GM18907 (cell line): Measurements from ENCODE around the gene MOAP1.
A peak's percentile ranks its signal among the peaks of the same experiment; 100 is the strongest.
"Not testable (repeated sequence)": the region's sequence is repeated elsewhere in the genome, so short reads cannot be mapped to it uniquely, and the experiment has no call there.

Experiments used
- ATAC-seq: cut with Tn5 transposase; IDR thresholded peaks from one replicate; pipeline ENCODE4 v1.9.1; 2021; ENCODE audit warnings: mild to moderate bottlenecking, moderate library complexity; ENCODE audit not compliant: unreplicated experiment

The MOAP1 gene

DNA sequence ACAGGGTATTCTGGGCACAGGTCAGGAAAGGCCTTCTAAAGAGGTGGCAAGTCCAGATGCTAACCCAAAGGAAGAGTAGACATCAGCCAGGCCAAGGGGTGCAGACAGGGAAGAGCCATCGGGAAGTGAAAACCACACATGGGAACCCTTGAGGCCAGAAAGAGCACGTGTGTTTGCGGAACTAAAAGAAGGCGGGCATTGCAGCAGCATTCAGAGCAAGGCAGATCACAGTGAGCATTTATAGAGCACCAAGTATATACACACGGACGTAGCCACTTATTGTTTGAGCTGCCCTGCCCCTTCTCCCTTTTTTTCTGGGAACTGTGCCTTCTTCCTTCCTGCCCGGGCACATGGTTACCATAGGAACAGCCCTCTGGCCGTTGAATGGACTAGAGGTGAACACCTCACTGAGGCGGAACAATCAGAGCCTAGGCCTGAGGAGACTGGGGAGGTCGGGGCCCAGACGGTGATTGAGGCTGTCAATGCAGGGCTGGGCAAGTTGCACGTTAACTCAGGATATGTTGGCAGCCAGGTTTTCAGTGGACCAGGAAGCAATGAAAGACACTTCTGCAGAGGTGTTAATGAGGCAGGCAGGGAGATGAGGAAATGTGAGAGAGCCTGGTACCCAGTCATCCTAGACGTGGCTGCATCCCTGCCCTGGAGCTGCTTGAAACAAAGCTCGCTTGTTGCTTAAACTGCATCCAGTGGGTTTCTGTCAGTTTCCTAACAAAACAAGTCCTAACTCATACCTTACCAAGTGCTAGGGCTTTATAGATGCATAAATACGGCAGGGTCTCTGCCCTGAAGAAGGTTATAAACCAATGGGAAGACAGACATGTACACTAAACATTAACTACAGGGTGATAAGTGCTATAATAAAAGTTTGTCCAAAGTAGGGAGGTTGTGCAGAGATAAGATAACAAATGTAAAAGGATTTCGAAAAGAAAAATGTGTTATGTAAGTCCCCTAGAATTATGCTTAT is 34.2 kb downstream of the MOAP1 start:
- no peak for ATAC-seq

DNA sequence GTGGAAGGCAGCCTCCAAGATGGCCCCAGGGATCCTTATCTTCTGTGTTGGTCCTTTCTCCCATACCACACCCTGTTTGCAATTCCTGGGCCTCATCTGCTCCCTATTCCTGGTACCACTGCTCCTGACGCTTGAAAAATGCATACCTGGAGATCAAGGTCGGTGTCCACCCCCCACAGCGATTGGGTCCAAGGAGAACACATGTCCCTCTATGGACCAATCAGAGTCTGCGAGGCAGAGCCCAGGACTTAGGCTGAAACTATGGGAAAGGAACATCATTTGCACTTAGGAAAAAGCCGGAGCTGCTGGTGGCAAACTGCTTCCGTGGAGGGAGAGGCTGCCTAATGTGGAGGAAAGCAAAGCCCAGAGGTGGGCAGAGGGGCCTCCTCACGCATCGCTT is 35.7 kb downstream of the MOAP1 start:
- no peak for ATAC-seq

DNA sequence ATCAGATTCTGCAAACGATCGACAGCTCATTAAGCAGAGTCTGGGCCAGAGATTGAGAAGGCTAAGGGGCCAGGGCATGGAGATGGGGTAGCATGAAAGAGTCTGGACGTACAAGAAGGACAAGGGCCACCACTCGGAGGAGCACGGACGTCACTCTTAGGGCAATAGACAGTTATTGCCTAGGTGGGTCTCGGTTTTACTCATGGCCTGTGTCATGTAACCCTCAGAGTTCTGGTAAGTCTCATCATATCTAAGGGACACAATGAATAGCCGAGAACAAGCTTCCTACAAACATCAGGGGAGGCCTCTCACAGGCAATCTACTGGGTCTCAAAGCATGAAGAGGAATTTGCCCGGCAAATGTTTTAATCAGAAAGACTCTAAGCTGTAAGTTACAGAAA is 38.6 kb downstream of the MOAP1 start:
- ATAC-seq: peak; percentile 86

DNA sequence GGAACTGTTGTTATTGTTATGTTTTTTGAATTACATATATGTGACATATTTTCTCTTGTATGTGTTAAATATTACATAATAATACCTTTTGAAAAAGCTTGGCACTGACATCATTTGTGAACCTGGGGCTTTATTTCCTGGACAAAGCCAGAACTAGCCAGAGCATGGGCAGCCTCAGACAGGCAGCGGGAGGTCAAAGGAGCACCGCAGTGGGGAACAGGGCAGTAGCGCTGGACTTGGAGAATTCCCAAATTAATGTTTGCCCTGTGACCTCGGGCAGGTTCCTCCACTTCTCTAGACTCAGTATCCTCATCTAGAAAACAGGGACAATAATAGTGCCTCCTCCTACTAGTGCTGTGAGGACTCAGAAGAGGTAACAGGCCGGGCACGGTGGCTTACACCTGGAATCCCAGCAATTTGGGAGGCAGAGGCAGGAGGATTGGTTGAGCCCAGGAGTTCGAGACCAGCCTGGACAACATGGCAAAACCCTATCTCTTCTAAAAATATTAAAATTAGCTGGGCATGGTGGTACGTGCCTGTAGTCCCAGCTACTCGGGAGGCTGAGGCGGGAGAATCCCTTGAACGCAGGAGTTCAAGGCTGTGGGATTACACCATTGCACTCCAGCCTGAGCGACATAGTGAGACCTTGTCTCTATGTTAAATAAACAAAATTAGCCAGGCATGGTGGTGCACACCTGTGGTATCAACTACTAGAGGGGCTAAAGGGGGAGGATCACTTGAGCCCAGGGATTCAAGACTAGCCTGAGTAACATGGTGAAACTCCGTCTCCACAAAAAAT is 41.6 kb downstream of the MOAP1 start:
- ATAC-seq: no peak

DNA sequence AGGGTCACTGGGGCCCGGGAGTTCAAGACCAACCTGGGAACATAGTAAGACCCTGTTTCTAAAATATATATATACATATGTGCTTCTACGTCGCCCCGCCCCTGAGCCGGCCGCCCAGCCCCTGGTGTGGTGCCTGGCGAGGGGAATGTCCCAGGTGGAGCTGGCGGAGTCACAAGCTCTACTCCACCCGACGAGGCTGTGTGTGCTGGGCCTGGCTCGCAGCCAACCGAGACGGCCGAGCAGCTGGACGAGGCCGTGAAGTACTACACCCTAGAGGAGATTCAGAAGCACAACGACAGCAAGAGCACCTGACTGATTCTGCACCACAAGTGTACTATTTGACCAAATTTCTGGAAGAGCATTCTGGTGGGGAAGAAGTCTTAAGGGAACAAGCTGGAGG is 46.8 kb downstream of the MOAP1 start:
- ATAC-seq: no peak

DNA sequence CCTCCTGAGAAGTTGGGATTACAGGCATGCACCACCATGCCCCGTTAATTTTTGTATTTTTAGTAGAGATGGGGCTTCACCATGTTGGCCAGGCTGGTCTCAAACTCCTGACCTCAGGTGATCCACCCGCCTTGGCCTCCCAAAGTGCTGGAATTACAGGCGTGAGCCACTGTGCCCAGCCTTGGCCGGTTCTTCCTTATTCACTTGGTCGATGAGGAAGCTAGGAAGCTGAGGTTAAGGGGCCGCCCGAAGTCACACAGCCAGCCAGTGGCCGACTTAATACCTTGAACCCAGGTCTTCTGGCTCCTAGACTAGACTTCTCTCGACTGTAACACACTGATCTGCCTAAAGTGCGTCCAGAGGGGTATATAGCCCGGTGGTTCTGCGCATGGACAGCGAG is 48.2 kb downstream of the MOAP1 start:
- not testable (repeated sequence) for ATAC-seq

DNA sequence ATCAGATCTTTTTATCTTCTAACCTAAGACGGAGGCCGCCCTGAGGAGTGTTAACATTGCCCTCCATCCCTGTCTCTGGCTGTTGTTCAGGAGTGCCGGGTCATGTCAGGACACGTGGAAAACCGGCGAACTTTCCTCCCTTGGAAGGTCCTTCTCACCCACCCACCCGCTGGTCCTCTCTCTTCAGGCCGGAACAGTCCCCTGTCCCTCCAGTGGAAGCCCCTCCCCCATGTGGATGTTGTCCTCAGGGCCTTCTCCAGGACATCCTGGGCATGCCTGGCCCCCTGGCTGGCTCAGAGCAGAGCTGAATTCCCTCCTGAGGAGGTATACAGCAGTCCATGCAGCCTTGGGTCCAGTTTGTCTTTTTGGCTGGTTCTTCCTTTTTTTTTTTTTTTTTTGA is 48.7 kb downstream of the MOAP1 start:
- no peak for ATAC-seq

DNA sequence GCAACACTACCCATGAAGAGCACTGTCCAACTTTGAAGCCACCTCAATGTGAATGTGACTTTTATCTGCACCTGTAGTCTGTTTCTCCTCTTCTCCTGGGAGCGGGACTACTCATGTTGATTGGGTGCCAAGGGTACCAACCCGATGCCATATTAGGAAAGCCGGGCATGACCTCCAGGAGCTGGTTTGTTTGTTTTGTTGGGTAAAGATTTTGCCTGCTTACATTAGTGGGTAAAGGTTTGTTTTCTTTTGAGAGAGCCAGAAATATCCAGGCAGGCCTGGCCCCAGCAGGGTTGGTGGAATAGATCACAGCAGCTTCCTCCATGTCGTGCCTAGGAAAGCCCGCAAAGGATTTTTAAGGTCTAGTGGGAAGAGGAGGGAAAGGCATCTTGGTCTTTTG is 49.3 kb downstream of the MOAP1 start:
- ATAC-seq: no peak

DNA sequence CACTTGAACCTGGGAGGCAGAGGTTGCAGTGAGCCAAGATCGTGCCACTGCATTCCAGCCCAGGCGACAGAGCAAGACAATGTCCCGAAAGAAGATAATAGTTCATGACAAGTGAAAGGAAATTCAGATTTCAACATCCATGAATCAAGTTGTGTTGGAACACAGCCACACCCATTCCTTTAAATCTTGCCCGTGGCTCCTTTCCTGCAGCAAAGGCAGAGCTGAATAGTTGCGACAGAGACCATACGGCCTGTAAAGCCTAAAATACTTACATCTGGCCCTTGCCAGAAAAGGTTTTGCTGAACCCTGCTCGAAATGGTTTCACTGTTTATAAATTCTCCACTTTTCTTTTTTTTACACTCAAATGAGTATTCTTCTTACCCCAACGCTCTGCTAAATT is 51.2 kb downstream of the MOAP1 start:
- ATAC-seq: no peak

DNA sequence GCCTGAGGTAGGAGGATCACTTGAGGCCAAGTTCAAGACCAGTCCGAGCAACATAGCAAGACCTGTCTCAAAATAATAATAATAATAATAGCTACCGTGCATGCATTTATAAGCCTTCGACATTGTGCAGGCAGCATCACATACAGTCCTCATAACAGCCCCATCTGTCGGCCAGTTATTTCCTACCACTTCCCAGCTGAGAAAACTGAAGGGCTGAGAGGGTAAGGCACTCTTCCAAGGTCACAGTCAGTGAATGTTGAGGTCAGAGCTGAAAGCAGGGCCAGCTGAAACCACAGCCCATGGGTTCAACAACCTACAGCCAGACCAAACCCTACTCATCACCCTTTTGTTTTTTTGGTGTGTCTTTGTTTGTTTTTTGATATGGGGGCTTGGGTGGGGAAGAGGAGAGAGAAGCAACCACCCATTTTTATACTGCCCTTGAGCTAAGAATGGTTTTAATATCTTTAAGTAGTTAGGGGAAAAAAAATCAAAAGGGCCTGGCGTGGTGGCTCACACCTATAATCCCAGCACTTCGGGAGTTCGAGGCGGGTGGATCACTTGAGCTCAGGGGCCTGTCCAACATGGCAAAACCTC is 52.1 kb downstream of the MOAP1 start:
- peak; percentile 50 for ATAC-seq
